Hematopoietic multipotent progenitor cell treated with erythropoietin and hydrocortisone succinate and interleukin-3 and kit ligand, for 4 days (in vitro differentiated cells): ENCODE results near the gene NXPH4.

Source experiments
- DNase-seq: peaks from one replicate; pipeline ENCODE4 v3.0.0-alpha.2; 2015

The NXPH4 gene

DNA sequence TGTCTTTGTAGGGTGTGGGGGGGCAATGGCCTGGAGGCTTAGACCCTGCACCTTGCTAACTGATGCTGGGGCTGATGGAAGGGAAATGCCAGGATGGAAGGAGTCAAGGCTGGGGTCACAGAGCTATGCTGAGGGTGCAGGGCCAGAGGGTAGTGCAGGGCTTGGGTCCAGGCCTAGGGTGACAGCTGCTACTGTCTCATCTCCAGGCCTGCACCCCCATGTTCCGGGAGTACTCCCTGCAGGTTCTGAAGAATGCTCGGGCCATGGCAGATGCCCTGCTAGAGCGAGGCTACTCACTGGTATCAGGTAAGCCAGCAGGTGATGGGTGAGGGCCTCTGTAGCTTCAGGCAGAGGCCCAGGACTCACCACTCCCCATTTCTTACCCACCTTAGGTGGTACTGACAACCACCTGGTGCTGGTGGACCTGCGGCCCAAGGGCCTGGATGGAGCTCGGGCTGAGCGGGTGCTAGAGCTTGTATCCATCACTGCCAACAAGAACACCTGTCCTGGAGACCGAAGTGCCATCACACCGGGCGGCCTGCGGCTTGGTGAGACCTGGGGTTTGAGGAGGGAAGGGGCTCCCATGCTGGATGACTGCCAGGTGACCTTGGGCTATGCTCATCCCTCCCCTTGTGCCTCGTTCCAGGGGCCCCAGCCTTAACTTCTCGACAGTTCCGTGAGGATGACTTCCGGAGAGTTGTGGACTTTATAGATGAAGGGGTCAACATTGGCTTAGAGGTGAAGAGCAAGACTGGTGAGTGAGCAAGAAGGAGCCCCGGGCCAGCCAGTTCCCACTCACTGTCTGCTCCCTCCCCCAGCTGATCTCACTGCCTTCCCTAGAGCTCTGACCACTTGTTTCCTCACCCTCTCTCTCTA lies 17.0 kb downstream of the NXPH4 start:
- no peak for DNase-seq

DNA sequence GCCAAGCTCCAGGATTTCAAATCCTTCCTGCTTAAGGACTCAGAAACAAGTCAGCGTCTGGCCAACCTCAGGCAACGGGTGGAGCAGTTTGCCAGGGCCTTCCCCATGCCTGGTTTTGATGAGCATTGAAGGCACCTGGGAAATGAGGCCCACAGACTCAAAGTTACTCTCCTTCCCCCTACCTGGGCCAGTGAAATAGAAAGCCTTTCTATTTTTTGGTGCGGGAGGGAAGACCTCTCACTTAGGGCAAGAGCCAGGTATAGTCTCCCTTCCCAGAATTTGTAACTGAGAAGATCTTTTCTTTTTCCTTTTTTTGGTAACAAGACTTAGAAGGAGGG lies 17.6 kb downstream of the NXPH4 start:
- no peak for DNase-seq

DNA sequence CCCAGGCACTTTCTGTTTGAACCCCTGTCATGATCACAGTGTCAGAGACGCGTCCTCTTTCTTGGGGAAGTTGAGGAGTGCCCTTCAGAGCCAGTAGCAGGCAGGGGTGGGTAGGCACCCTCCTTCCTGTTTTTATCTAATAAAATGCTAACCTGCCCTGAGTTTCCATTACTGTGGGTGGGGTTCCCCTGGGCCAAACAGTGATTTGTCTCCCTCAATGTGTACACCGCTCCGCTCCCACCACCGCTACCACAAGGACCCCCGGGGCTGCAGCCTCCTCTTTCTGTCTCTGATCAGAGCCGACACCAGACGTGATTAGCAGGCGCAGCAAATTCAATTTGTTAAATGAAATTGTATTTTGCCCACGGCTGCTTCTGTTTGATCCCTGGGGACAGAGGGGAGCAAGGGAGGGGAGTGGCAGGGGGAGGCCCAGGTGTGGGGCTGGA lies 18.0 kb downstream of the NXPH4 start:
- no peak for DNase-seq

DNA sequence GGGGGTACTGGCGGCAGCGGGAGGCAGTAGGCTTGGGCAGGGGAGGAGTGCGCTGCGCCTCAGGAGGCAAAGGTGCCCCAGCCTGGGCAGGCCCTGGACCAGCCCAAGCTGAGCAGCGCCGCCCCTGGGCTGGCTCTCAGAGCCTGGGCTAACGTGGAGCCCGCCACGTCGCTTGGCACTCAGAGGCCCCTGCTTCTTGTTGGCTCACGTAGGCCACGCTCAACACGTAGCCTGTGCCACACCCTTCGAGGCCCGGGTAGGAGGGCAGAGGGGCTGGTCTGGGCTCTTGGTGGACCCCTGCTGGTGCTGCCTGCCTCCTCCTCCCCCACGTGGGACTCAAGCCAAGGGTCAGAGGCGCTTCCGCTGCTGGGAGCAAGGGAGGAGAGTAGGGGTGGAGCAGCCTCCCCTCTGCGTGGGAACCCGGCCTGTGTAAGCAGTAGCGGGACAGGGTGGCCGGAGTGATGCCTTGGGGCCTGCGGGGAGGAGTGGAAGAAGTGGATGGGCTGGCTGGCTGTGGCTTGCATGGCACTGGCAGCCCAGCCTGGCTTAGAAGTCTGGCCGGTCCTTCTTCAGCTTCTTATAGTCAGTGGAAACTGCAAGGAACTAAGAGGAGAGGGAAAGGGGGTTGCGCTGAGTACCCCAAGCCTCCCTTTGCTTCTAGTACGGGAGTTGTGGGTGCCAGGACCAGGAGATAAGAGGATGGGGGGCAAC lies 18.6 kb downstream of the NXPH4 start:
- no peak for DNase-seq

DNA sequence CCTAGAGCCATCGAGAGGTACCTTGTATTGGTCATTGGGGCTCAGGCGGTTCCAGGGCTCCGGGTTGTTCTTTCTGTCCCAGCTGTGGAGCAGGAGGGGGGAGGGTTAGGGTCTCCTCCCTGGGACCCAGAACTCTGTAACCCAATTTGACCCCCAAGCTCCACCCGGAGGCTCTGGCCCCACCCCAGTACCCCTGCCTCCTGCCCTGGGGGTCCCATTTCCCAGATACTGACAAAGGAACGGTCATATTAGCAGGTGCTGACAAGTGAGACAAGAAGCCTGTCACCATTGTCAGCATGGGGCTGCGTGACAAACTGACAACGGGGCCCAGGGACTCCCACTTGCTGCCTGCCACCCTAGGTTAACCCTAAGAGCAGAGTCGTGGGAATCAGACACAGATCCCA lies 19.1 kb downstream of the NXPH4 start:
- no peak for DNase-seq

DNA sequence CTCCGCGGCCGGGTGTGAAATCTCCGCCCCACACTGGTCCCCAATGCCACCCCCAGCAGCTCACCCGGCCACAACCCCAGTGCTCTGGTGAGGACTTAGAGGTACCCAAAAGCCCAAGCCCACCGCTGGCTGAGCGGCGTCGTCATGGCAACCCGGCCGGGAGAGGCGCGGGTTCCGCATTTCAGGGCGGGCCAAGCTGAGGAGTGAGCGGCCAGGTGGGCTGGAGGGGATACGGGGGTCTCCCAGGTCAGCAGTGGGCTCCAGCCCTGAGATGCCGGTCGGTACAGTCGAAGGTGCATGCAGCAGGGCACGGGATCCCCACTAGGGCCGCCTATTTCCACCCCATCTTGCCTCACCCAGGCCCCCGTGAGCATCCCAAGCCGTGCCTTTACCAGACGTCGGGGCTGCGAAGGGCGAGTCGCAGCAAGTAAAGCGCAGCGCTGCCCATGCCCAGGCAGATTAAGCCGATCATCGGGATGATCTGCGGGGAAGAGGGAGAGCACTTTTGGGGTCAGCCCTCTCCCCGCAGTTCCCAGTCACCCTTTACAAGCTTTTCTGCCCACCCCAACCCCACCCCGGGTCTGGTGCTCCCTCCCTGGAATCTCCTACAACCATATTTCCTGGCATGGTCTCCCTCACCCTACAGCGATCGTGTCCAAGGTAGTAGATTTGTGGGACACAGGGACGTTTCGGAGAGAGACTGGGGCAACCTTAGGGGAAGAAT lies 19.8 kb downstream of the NXPH4 start:
- no peak for DNase-seq

DNA sequence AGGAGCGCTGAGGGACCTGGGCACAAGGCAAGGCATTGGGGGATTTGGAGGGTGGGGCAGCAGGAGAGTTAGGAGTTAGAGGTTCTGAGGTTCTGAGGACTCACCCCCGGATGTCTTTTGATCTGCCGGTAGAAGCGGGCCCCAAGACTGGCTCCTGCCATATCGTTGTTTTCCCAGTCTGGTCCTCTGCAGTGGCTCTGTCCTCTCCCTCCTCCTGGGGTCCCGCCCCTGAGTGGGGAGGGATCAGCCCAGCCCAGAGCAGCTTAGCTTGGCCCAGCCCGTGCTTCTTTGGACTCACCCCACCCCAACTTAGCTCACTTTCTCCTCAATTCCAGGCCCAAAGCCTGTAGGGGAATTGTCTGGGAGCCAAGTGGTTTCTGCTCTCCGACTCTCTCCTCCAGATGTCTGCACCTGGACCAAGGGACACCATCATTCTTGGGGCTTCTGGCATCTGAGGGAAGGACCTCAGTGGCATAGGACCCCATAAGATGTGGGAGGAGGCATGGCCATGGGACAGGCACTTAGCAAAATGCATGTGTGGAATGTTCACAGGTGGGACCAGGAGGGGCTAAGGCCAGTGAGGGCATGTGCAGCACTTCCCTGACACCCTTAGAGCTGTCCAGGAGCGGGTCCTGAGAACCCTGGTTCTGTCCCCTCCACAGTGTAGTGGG lies 20.5 kb downstream of the NXPH4 start:
- DNase-seq, result no peak

DNA sequence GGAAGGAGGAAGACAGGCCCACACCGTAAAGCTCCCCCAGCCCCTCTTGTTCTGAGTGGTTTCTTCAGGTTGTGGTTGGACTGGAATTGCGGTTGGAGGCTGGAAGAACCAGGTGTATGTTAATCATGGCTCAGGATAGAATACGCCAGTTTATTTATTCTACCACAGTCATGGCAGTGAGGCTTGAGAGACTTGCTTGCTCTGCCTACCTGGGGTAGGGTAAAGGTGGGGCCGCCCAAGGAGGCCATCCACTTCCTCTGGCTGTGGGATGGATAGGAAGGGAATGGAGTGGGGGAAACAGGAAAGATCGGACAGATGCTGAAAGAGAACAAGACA lies 21.0 kb downstream of the NXPH4 start:
- no peak for DNase-seq

DNA sequence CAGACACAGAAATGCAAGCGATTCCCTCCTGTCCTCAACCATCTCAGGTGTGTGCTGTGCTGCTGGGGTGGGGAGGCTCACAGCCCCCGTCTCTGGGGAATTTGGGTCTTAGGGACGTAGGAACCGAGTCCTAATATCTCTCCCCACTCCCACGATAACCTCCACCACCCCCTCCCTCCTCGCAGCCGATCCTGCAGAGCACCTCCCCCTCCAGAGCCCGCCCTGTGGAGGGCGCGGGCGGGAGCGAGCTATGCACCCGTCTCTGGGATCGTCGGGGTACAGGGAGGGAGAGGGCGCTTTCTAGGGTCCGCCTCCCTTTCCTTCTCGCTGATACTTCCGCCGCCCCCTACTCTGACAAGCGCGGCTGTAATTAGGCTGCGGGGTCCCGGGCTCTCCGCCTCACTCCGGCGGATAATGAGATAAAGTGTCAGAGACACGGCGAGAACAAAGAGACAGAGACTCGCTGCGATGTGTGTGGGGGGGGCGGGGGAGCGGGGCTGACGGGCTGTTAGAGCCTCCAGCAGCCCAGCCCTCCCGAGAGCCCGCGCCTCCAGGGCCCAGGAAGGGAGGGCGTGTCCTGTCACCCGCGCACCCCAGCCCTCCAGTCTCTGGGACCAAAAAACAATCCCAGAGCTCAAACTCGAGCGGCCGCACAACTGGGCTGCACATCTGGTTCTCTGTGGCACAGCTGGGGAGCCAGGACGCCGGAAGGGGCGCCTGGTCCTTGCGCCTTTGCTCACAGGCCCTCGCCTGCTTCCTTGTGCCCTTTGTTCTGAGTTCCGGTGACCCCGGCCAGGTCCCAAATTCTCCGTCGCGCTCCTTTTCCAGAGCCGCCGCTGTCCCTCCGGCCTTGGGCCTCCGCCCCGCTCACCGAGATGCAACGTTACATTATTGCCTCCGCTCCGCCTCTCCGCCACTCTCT lies 21.6 kb downstream of the NXPH4 start:
- no peak for DNase-seq

DNA sequence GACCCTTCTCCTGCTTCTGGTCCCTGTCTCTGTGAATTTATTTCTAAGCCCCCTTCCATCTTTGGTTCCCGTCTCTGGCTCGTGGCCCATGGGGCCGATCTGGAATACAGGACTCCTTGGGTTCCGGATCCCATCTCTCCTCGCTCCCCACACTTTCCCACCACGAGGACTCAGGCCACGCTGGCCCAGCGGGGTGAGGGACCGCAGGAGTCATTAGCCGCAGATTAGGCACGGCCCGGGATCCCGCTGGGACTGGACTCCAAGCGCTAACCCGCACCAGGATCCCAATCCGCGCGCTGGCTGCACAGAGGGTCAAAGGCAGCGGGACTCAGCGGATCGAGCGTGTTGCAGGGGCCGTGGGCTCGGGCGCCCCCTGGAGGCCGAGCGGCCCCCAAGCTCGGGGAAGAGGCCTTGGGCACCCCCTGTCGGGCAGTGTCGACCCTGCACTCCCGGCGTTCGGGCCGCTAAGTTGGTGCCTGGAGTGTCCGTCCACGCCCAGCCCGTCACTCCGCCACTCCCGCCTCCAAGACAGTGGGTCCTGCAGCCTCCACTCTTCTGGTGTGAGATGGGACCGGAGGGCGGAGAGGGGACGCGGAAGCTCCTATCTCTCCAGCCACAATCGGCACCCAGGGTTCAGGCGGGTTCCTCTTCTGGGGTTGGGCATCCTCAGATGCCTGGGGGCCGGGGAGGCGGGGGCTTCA lies 22.4 kb downstream of the NXPH4 start:
- peak; percentile 92 for DNase-seq

DNA sequence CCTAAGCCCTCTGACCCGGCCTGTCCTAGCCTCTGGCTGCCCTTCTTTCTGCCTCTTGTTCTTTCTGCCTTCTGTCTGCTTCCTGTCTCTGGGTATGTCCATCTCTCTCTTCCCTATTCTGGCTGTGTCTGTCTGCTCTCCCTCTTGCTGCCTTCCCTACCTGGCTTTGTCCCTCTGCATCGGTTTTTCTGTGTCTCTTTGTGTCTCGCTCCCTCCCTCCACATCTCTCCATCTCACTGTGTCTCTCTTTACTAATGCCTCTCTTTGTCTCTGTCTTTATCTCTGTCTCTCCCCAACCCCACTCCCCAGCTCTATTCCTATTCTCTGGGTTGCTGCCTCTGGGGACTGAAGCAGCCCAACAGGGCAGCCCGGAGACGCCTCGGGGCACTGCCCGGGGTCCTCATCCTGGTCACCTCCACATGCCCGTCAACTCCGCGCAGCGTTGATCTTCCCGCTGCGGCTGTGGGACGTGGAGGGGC lies 23.0 kb downstream of the NXPH4 start:
- DNase-seq, result no peak

DNA sequence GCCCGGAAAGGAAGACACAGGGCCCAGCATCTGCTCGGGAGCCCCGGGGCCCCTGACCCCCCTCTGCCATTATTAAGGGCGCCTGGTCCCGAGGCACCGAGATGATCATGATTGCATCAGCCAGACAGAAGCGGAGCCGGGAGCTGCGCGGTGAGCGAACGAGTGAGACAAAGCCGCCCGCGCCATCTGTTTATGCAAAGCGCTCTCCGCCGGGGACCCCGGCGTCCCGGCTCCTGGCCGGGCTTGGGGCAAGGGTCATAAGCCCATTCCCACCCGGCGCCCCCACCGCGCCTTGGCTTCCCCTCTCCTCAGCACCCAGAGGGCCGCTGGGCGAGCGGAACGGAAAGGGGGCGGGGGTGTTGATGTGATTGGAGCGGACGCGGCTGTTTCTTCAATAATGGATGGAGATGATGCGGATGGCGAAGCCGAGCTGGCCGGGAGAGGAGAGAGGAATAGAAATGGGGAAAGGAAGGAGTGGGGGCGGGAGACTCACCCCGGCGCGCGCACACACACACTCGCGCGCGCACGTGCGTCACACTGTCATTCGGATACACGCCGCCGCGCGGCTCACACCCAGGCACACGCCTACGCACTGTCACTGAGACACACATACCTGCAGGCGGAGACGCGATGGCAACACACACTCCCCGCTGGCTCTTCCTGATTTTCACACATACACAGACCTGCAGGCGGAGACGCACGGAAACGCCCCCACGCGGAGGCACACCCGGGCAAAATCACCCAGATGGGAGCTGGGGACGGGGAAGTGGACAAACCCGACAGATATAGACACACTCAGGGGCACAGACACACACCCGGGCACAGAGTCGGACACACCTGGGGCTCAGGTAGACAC lies 23.7 kb downstream of the NXPH4 start:
- DNase-seq, result no peak

DNA sequence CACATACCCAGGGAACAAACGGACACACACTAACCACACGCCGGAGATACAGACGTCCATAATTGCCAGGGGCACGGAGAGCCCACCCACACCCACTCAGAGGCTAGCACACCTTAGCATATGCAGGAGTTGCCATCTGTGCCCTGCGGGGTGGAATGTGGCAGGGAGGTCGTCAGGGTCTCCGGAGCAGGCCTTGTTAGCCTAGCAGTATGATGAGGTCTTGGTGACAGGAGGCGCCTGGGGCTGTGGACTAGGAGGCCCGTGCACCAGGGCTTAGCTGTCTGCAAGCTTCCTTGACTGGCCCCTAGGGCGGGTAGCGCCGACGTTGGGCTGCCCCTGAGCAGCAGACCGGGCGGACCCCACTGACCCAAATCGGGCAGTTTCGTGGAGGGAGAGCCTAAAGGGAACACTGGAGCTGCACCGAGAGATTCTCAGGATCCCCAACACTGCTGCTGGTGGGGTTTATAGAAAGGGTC lies 24.4 kb downstream of the NXPH4 start:
- DNase-seq, result no peak

DNA sequence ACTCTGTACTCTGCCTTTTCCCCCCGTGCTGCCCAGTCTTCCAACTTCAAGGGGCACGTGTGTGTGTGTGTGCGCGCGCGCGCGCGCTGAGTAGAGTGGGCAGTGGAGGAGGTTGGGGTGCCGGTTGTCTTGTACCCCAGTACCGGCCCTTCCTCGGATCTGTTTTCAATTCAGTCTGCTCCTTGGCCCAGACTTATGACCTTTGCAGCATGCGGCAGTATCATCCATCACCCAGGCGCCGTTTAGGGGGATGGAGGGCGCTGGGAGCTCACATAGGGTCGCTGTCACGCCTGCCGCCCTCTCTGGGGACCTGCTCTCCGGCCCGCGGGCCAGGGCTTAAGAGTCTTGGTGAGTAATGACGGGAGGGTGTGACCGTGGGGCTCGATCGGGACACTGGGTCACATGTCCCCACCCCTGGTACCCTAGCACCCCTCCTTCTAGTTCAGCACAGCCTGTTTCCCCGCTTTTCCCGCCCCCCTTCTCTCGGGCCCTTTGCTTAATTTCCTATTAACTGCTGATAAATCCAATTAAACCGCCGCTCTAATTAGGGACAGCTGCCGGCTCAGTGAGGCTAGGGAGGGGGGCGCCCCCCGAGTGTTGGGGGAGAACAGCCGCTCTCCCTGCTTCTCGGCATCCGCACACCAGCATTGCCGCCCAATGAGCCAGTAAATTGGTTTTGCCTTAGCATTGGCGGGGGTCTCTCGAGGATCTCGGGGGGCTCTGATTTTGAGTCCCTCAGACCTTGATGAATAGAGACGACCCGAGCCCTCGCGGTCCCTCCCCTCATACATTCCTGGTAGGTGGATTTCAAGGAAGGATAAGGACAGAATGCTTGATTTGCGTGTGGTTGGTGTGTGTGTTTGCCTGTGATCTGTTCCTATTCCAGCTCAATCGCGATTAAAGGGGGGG lies 25.1 kb downstream of the NXPH4 start:
- DNase-seq, result no peak

DNA sequence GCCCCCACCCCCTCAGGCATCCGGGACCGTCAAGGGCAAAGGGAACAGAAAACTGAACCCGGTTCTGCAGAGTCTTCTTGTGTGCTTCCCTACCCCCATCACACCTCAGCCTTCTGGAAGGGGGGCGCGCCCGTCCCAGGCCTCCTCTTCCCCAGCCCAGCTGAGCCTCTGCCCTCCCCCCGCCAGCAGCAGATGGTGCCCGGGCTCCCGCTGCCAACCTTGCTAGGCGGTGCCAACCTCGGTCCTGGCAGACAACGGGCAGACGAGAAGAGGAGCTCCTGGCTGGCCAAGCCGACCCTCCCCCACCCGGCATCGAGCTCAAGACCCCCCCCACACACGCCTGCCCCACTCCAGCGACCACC lies 25.7 kb downstream of the NXPH4 start:
- no peak for DNase-seq

DNA sequence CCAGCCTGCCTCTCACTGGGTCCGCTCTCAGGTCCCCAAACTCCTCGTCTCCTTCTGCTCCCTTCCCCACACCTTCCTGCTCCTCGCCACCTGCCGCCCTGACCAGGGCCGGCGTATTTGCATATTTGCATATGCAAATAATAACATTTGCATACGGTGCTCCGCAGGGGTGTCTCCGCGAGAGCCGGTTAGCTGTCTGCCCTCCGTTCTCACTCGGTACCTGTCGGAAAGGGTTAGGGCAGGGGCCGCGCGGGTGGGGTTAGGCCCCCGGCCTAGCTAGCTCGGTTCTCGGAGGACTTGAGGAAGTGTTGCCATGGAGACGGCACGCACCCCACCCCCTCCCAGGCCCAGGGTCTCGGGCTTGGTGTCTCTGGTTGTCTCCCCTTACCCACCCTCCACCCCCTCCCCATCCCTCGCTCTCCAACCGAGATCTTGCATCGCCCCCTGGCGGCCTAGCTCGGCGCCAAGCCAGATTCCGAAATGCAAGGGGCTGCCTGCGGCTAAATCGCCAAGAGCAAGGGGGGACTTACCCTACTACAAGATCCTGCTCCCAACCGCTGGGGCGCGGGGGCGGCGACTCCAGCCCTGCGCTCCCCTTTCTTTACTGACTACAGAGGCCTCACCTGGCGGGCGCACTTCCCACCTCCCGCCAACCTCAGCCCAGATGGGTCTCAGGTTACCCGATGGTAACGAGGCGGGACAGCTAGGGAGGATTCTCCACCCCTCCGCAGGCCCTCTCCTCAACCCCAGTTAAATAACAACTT lies 26.3 kb downstream of the NXPH4 start:
- peak; percentile 76 for DNase-seq

DNA sequence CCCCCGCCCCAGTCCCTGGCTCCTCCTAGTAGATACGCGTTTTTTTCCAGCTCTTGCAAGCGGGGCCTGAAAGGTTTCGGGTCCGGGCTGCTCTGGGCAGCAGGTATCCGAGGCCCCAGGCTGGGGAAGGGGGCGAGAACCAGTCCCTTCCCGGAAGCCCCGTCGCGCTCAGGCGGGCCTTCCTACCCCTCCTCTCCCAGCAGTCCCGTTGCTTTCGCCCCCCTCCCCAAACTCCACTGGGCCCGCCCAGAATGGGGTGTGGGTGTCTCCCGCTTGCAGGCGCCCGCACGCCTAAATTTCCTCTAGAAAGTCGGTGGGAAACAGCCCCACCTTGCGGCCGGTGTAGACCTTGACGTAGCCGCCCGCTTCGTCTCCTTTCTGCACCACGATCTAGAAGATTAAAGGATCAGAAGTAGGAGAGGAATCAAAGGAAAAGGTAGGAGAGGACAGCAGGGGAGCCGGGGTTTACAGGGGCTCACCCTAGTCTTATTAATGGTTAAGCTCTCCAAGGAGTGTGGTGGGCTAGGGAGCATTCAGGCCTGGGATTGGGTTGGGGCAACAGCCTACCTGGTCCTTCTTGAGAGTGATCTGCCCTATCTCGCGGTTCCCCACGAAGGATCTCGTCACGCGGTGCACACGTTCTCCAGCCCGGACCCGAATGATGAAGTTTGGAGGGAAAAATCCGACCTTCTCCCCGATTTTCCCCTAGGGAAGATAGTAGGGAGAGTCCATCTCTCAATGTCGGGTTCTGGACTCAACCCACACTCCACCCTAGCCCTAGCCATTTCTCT lies 27.1 kb downstream of the NXPH4 start:
- DNase-seq, result peak; percentile 91

DNA sequence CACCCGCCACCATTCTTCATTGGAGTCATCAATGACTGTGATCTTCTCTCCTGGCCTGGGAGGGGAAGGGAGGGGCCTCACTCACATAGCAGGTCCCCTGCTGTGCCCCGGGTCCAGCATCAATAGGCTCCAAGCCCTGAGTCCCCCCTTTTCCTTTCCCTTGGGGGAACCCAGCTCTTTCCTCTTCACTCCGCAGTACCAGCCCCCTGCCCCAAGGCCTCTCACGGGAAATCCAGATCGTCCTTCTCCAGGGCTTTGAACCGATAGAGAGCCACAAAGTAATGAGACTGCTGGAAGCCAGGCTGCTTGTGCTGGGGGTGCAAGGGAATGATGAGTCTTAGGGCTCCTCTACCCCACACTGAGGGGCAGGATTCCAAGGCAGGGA lies 27.7 kb downstream of the NXPH4 start:
- no peak for DNase-seq
